WTC11 (cell line): ENCODE results near the gene FERMT3. TPM values are rescaled to one million over a fixed set of nuclear protein-coding genes. Genes with fewer than 3 reads are reported as not detected.

Experiments used
- ATAC-seq: fragments of 200-7000 bp; cut with Tn5 transposase; 2 replicates; pipeline ENCODE4 v1.10.0; 2021; ENCODE audit warnings: mild to moderate bottlenecking, moderate library complexity
- CTCF ChIA-PET: fragments of 300-600 bp; sonication (Branson Sonifier 250); formaldehyde crosslinking; loops from one replicate; lab custom pipeline; 2021; ENCODE audit warnings: antibody characterized with exemption; lab: Charles Lee
- POLR2A ChIA-PET: fragments of 350-600 bp; sonication (Branson Sonifier 250); formaldehyde crosslinking; loops from one replicate; lab custom pipeline; 2021; ENCODE audit warnings: antibody characterized with exemption; lab: Charles Lee
- DNase-seq: peaks from one replicate; pipeline ENCODE4 v3.0.0; 2021; ENCODE audit warnings: low spot score
- H3K27ac Mint-ChIP-seq: 2 replicates; pipeline ENCODE4 v1.8.0; 2021; ENCODE audit warnings: mixed read lengths
- H3K27me3 Mint-ChIP-seq: 2 replicates; pipeline ENCODE4 v1.8.0; 2021; ENCODE audit warnings: low read depth, mild to moderate bottlenecking, moderate library complexity, mixed read lengths
- H3K36me3 Mint-ChIP-seq: 2 replicates; pipeline ENCODE4 v1.8.0; 2021; ENCODE audit warnings: mixed read lengths
- H3K4me1 Mint-ChIP-seq: 2 replicates; pipeline ENCODE4 v1.8.0; 2022; ENCODE audit warnings: mixed read lengths
- H3K4me3 Mint-ChIP-seq: 2 replicates; pipeline ENCODE4 v1.8.0; 2021; ENCODE audit warnings: mild to moderate bottlenecking, moderate library complexity, mixed read lengths
- H3K9me3 Mint-ChIP-seq: 2 replicates; pipeline ENCODE4 v1.8.0; 2021; ENCODE audit warnings: mixed read lengths
- AFF4 ChIP-seq: sonication (generic); formaldehyde crosslinking; IDR thresholded peaks from 2 replicates; pipeline ENCODE4 v1.8.1; 2023; ENCODE audit warnings: mild to moderate bottlenecking, missing genetic modification reagents, borderline replicate concordance
- EMX1 ChIP-seq: fragments of 250-450 bp; sonication (Bioruptor Pico); IDR thresholded peaks from 2 replicates; pipeline ENCODE4 v1.8.0; 2021; ENCODE audit warnings: mild to moderate bottlenecking
- ETV6 ChIP-seq: sonication (generic); formaldehyde crosslinking; IDR thresholded peaks from 2 replicates; pipeline ENCODE4 v1.8.1; 2022; ENCODE audit warnings: mild to moderate bottlenecking, missing genetic modification reagents
- GRHL2 ChIP-seq: fragments of 250-450 bp; sonication (Bioruptor Pico); IDR thresholded peaks from 2 replicates; pipeline ENCODE4 v1.8.0; 2022; ENCODE audit warnings: mild to moderate bottlenecking, moderate library complexity; ENCODE audit not compliant: insufficient replicate concordance, severe bottlenecking
- JAZF1 ChIP-seq: fragments of 250-450 bp; sonication (Bioruptor Pico); IDR thresholded peaks from 2 replicates; pipeline ENCODE4 v1.9.0; 2021; ENCODE audit warnings: moderate library complexity, mild to moderate bottlenecking, inconsistent platforms
- MXD4 ChIP-seq: fragments of 250-450 bp; sonication (Bioruptor Pico); IDR thresholded peaks from 2 replicates; pipeline ENCODE4 v1.8.0; 2021; ENCODE audit warnings: mild to moderate bottlenecking, moderate library complexity, borderline replicate concordance
- NFE2L1 ChIP-seq: sonication (generic); formaldehyde crosslinking; IDR thresholded peaks from 2 replicates; pipeline ENCODE4 v1.8.1; 2023; ENCODE audit warnings: missing genetic modification reagents
- NR1H2 ChIP-seq: sonication (generic); formaldehyde crosslinking; IDR thresholded peaks from 2 replicates; pipeline ENCODE4 v1.9.0; 2021; ENCODE audit warnings: mild to moderate bottlenecking, moderate library complexity, missing genetic modification reagents
- OVOL2 ChIP-seq: fragments of 250-450 bp; sonication (Bioruptor Pico); IDR thresholded peaks from 2 replicates; pipeline ENCODE4 v1.9.0; 2021; ENCODE audit warnings: mild to moderate bottlenecking, borderline replicate concordance
- SOX15 ChIP-seq: fragments of 250-450 bp; sonication (Bioruptor Pico); IDR thresholded peaks from 2 replicates; pipeline ENCODE4 v1.9.0; 2021; ENCODE audit warnings: mild to moderate bottlenecking
- STAT6 ChIP-seq: sonication (generic); formaldehyde crosslinking; conservative IDR thresholded peaks from 2 replicates; pipeline ENCODE4 v1.8.1; 2023; ENCODE audit warnings: mild to moderate bottlenecking, low read depth, missing genetic modification reagents, moderate library complexity
- ZMAT4 ChIP-seq: fragments of 250-450 bp; sonication (Bioruptor Pico); IDR thresholded peaks from 2 replicates; pipeline ENCODE4 v1.9.0; 2021; ENCODE audit warnings: mild to moderate bottlenecking
- ZNF121 ChIP-seq: sonication (generic); formaldehyde crosslinking; IDR thresholded peaks from 2 replicates; pipeline ENCODE4 v1.8.0; 2023; ENCODE audit warnings: missing genetic modification reagents
- ZNF232 ChIP-seq: sonication (generic); formaldehyde crosslinking; IDR thresholded peaks from 2 replicates; pipeline ENCODE4 v1.8.0; 2022; ENCODE audit warnings: mild to moderate bottlenecking, missing genetic modification reagents
- ZNF396 ChIP-seq: fragments of 250-450 bp; sonication (Bioruptor Pico); IDR thresholded peaks from 2 replicates; pipeline ENCODE4 v1.8.0; 2021; ENCODE audit warnings: mild to moderate bottlenecking, moderate library complexity, borderline replicate concordance
- ZNF532 ChIP-seq: fragments of 250-450 bp; sonication (Bioruptor Pico); IDR thresholded peaks from 2 replicates; pipeline ENCODE4 v1.9.0; 2021; ENCODE audit warnings: mild to moderate bottlenecking, borderline replicate concordance
- total RNA-seq: library from RNA; stranded (reverse); gene quantifications from 3 replicates; pipeline ENCODE4 v1.2.3, GENCODE V29; 2021

The FERMT3 gene
- total RNA-seq, 1 experiment from 2014 or later, result 3.8 TPM

DNA sequence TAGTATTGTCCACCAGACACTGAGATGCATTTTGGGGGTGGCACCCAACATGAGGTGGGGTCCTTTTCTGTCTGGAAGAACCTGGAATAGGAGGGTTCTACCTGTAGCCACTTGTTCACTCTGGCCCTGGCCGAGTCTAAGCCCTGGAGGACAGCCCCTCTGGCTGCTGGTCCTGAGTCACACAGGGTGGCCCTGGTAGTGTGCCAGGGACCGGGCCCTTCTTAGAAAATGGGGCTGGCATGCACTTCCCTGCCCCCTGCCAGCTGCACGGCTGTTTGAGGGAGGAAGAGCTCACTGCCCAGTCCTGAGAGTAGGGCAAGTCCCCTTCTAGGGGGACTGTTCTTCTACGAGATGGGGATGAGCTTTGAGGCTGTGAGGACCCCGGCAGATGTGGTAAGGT lies 47.0 kb downstream of the FERMT3 start:
- DNase-seq (no peak), ATAC-seq (no peak)
- Mint-ChIP-seq H3K4me3 (peak overlapping the region; percentile 47), H3K27me3 (no peaks in the 10 kb centered on the region), H3K9me3 (no peaks in the 10 kb centered on the region), H3K4me1 (peaks cover 34% of the 10 kb centered on the region), H3K36me3 (peaks cover 8% of the 10 kb centered on the region), H3K27ac (peak overlapping the region; percentile 76)
- TF ChIP-seq ZNF121 (CRISPR knock-in tag) (no peak), GRHL2 (no peak)
- ChIA-PET CTCF (interaction anchor here (1.0 to 1.4 kb wide), 2 partner anchors 47 to 52 kb away, joined by 3 to 4 read pairs; partner anchors contain the start of gene ESRRA), POLR2A (no interaction called here)

DNA sequence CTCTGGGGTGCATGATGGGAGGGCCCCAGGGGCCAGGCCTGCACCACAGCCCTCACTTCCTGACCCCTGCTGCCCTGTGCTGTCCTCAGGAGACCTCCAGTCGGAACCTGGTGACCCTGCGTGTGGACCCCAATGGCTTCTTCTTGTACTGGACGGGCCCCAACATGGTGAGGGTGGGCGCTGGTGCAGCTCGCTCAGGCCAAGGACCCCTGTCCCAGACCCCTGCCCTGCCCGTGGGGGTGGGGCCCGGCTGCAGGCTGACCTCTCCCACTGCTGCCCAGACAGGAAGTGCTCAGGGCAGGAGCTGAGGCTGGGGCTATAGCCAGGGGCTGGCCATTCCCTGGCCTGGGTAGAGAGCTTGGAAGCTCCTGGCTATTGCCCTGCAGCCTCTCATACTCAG lies 47.8 kb downstream of the FERMT3 start:
- CTCF ChIA-PET, result interaction anchor here (1.0 to 1.4 kb wide), 3 partner anchors 46 to 51 kb away, joined by 3 to 6 read pairs (median 4); partner anchors contain the start of gene ESRRA

DNA sequence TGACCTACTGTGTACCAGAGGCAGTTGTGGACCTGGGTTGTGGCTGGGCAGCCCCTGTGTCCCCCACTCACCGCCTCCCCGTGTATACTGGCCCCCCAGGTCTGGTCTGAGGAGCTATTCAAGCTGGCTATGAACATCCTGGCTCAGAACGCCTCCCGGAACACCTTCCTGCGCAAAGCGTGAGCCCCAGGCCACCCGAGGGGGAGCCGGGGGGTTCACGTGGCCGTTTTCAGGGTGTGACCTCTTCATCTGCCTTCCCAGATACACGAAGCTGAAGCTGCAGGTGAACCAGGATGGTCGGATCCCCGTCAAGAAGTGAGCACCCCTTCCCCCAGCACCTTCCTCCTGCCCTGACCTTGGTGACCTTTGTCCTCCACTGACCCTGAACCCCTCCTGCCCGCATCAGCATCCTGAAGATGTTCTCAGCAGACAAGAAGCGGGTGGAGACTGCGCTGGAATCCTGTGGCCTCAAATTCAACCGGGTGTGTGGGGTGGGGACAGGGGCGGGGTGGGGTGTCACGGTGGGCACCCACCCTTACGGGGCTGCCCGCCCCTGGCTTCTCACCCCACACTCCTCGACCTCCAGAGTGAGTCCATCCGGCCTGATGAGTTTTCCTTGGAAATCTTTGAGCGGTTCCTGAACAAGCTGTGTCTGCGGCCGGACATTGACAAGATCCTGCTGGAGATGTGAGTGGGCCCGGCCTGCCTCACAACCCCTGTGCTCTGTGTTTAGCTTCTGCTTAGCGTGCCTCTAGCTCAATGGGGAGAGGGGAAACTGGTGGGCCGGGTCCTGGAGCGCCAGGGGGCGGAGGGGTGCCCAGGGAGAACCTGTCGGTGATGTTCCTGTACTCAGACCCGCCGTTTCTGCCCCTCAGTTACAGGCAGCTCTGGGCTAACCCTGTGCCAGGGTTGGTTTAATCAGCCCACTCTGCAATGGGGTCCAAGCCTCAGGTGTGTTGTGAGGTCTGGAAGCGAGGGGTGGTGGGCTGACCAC lies 48.9 kb downstream of the FERMT3 start:
- no peak for ATAC-seq
- no peak overlapping the region for H3K4me3 Mint-ChIP-seq
- POLR2A ChIA-PET, result interaction anchor here (1.7 kb wide), 1 partner anchor 14 kb away, joined by 5 read pairs; no protein-coding TSS in a partner anchor

More for the DNA sequence above, 47.8 kb downstream of the FERMT3 start:
- DNase-seq (no peak), ATAC-seq (no peak)
- no peaks in the 10 kb centered on the region for H3K27me3 Mint-ChIP-seq
- H3K9me3 Mint-ChIP-seq, result no peaks in the 10 kb centered on the region
- TF ChIP-seq OVOL2 (CRISPR knock-in tag) (no peak), STAT6 (CRISPR knock-in tag) (no peak), JAZF1 (no peak), MXD4 (no peak), SOX15 (no peak), NFE2L1 (CRISPR knock-in tag) (no peak), ZNF232 (CRISPR knock-in tag) (no peak), ETV6 (CRISPR knock-in tag) (no peak), ZNF396 (no peak), ZMAT4 (CRISPR knock-in tag) (no peak)
- H3K4me1 Mint-ChIP-seq, result peaks cover 25% of the 10 kb centered on the region
- H3K4me3 Mint-ChIP-seq, result no peak overlapping the region; the same call in 1 of the 2 replicates
- POLR2A ChIA-PET, result no interaction called here
- no peak overlapping the region for H3K27ac Mint-ChIP-seq
- H3K36me3 Mint-ChIP-seq, result peaks cover 10% of the 10 kb centered on the region

DNA sequence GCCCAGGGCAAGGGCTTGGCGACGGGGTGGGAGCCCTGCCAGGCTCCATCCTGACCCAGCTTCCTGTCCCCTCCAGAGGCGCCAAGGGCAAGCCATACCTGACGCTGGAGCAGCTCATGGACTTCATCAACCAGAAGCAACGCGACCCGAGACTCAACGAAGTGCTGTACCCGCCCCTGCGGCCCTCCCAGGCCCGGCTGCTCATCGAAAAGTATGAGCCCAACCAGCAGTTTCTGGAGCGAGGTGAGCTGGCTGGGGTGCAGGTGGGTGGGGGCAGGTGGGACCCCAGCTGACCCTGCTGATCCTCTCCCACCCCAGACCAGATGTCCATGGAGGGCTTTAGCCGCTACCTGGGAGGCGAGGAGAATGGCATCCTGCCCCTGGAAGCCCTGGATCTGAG lies 49.8 kb downstream of the FERMT3 start:
- peaks cover 21% of the 10 kb centered on the region for H3K36me3 Mint-ChIP-seq
- H3K4me3 Mint-ChIP-seq, result no peak overlapping the region
- H3K9me3 Mint-ChIP-seq, result no peaks in the 10 kb centered on the region
- POLR2A ChIA-PET, result interaction anchor here (1.7 kb wide), 1 partner anchor 13 kb away, joined by 5 read pairs; no protein-coding TSS in a partner anchor
- peaks cover 13% of the 10 kb centered on the region for H3K4me1 Mint-ChIP-seq
- no peak for ATAC-seq
- no peaks in the 10 kb centered on the region for H3K27me3 Mint-ChIP-seq
- CTCF ChIA-PET, result no interaction called here
- DNase-seq, result no peak
- no peak overlapping the region for H3K27ac Mint-ChIP-seq
- TF ChIP-seq ZNF532 (CRISPR knock-in tag) (no peak), AFF4 (no peak)

More for the DNA sequence above, 48.9 kb downstream of the FERMT3 start:
- Mint-ChIP-seq H3K27ac (no peak overlapping the region), H3K9me3 (no peaks in the 10 kb centered on the region), H3K36me3 (peaks cover 21% of the 10 kb centered on the region), H3K4me1 (peaks cover 16% of the 10 kb centered on the region), H3K27me3 (no peaks in the 10 kb centered on the region)
- DNase-seq, result no peak
- CTCF ChIA-PET, result interaction anchor here (1.4 kb wide), 2 partner anchors 45 to 51 kb away, joined by 3 to 6 read pairs; no protein-coding TSS in a partner anchor
- TF ChIP-seq EMX1 (CRISPR knock-in tag), result no peak
- TF ChIP-seq NR1H2 (CRISPR knock-in tag), result no peak
